GM10266 (cell line): ENCODE data around the gene MED23.

Experiments used
- DNase-seq: peaks from one replicate; pipeline ENCODE4 v3.0.0; 2012; ENCODE audit errors: extremely low spot score
- TF ChIP-seq, protein P1 (sequence below): IDR thresholded peaks from 2 replicates; pipeline ENCODE4 v1.5.1; 2012; ENCODE audit warnings: mild to moderate bottlenecking, low read depth; ENCODE audit not compliant: control insufficient read depth, insufficient read depth; ENCODE audit errors: missing control alignments

MED23 gene

DNA sequence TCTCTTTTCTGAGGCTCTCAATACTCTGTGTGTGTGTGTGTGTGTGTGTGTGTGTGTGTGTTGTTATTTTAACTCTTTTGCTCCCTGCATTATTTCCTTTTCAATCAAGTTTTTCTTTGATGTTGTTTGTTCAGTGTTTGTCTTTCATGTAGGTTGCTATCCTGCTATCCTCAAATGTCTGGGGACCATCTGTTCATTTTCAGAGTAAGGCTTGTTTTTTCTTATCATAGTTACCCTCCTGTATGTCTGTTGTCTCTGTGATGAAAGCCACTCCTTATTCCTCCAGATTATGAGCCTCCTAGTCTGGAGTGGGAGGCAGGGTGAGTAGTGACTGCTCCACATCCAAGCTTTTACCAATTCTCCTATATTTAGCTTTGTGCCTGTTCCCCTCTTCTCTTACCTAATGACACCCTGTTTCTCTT, 18.2 kb upstream of the MED23 start:
- no peak for DNase-seq
- TF ChIP-seq, protein P1, sequence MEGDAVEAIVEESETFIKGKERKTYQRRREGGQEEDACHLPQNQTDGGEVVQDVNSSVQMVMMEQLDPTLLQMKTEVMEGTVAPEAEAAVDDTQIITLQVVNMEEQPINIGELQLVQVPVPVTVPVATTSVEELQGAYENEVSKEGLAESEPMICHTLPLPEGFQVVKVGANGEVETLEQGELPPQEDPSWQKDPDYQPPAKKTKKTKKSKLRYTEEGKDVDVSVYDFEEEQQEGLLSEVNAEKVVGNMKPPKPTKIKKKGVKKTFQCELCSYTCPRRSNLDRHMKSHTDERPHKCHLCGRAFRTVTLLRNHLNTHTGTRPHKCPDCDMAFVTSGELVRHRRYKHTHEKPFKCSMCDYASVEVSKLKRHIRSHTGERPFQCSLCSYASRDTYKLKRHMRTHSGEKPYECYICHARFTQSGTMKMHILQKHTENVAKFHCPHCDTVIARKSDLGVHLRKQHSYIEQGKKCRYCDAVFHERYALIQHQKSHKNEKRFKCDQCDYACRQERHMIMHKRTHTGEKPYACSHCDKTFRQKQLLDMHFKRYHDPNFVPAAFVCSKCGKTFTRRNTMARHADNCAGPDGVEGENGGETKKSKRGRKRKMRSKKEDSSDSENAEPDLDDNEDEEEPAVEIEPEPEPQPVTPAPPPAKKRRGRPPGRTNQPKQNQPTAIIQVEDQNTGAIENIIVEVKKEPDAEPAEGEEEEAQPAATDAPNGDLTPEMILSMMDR: no peak

DNA sequence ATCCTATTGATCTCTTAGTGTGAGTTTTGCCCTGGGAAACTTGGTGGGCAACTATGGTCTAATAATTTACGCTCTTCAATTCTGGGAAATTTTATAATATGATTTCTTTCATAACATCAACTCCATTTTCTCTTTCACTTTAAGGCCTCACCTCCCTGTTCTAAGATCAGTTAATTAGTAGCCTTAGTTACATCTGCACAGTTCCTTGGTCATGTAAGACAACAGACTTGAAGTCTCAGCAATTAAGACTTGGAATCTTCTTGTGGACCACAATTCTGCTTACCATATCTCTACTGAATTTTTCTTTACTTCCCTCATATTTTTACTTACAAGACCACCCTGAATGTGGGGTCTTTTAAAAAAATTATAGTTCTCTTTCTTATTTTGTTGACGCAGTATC, 17.8 kb upstream of the MED23 start:
- no peak for DNase-seq
- TF ChIP-seq, protein P1: no peak

DNA sequence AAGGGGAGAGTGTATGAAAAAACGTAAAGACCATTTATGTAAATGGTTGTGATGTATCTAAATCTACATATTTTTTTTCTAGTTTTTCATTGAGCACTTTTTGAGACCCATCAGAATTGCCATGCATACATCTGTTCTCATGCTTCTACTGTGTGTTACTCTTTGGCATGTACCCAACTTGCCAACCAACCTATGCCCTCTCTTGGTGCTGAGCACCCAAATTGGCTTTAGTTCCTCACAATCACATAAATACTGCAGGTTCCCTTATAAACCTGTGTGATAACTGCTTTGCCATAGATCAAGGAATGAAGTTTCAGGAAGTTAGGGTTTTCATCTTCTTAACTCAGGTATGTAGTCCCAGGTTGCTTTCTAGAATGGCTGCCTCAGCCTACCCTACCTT, 16.9 kb upstream of the MED23 start:
- TF ChIP-seq, protein P1: no peak
- no peak for DNase-seq

DNA sequence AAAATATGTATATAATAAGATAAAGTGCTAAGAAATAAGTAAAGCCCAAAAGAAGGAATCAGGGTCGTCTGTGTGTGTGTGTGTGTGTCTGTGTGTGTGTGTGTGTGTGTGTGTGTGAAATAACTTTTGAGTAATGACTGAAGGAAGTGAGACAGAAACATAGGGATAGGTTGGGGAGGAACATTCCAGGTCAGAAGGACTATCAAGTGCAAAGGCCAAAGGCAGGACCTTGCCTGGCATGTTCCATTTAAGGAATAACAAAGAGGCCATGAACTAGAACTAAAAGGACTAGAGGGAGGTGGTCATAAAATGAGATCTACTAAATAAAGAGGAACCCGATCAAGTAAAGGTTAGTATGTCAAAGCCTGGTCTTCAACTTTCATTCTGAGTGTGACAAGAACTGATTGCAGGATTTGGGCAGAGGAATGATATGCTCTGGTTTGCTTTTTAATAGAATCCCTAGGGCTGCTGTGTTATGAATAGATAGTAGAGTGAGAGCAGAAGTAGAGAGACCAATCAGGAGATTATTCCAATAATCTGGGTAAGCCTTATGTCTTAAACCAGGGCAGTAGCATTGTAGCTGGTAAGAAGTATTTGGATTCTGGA, 15.9 kb upstream of the MED23 start:
- DNase-seq: no peak
- TF ChIP-seq, protein P1: no peak

DNA sequence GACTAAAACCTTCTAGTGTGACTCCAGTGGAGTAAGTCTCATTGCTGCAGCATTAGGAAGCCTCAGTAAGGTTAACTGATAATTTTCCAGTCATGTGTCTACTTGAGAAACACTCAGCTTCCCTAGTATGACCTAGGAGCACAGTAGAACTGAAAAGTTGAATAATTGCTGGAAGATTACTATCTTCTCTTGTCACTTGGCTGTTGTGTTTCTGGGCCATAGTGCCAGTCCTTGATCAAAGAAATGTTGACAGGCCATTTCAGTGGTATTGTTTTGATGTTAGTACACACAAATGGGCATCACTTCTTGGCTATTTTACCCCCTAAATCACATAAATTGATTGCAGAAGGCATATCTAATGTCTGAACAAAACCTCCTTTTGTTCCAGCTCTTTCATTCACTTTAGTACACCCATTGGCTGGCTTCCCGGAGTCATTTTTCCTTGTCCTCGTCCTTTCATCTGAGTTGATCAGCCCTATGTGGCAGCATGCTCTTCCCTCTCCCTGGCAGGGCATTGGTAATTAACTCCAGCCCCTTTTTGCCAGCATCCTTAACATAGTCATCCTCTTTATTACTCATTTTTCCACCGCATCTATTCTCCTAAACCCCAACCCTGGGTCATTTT, 15.1 kb upstream of the MED23 start:
- TF ChIP-seq, protein P1: no peak

DNA sequence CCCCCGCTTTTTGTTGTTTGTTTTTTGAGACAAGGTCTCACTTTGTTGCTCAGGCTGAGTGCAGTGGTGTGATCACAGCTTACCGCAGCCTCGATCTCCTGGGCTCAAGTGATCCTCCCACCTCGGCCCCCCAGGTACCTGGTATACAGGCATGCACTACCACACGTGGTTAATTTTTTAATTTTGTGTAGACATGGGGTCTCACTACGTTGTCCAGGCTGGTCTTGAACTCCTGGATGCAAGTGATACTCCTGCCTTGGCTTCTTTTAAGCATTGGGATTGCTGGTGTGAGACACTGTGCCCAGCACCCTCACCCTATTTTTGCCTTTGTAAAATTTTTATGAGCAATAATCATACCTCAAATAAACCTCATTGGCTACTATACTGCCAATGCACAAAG, 14.5 kb upstream of the MED23 start:
- TF ChIP-seq, protein P1: no peak

More for the DNA sequence above, 15.1 kb upstream of the MED23 start:
- no peak for DNase-seq

DNA sequence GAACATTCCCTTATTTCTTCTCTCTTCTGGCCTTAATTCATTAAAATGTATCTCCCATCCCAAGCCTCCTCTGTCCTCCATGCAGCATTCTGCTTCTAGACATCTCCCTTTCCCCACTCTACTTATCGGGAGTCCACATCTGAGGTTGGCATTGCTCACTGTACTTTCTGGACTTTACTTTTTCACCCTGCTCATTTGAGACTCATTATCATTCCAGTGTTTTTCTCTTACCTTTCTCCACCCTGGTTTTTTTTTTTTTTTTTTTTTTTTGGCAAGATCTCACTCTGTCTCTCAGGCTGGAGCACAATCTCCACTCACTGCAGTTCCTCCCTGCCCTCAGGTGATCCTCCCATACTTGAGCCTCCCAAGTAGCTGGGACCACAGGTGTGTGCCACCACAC, 13.5 kb upstream of the MED23 start:
- DNase-seq: no peak
- TF ChIP-seq, protein P1: no peak

More for the DNA sequence above, 14.5 kb upstream of the MED23 start:
- DNase-seq: no peak
